K562 (cell line): ENCODE data around the gene CCSER1. TPM values are rescaled to one million over a fixed set of nuclear protein-coding genes. Genes with fewer than 3 reads are reported as not detected.

Source experiments
- ATAC-seq: fragments of 200-7000 bp; cut with Tn5 transposase; 3 replicates; pipeline ENCODE4 v1.9.1; 2020; ENCODE audit warnings: moderate library complexity
- BruUV-seq: library from RNA; stranded (reverse); fragments of 400-500 nt; replicated peaks from 2 replicates; lab custom pipeline; 2021; lab: Mats Ljungman, UMichigan
- CTCF ChIA-PET: fragments of 300-600 bp; formaldehyde crosslinking; extraction: SDS; loops from one replicate; lab custom pipeline; 2021; ENCODE audit warnings: low intra/inter-chr PET ratio; lab: Yijun Ruan, JAX
- POLR2A ChIA-PET: fragments of 300-600, 350-650 bp; sonication (Branson Sonifier 250); formaldehyde crosslinking; extraction: SDS; loops from one replicate; lab custom pipeline; 2021; ENCODE audit warnings: antibody characterized with exemption, inconsistent platforms; lab: Yijun Ruan, JAX
- DNase-seq, 4 experiments: peaks; one replicate each; pipeline versions ENCODE4 v3.0.0 to v3.0.0-alpha.2; 2011 to 2018; ENCODE audit warnings: low spot score in 3 of 4, mixed read lengths in 3 of 4; ENCODE audit errors: extremely low read depth in 1 of 4
- FAIRE-seq: peaks from 2 replicates; lab custom pipeline; 2011; peaks lifted over from hg19 to GRCh38; lab: Jason Lieb, UNC
- H2AFZ ChIP-seq: 2 replicates; pipeline ENCODE4 v1.6.0; 2011; ENCODE audit warnings: low read depth, low read length, control low read depth, inconsistent platforms
- H3K27ac ChIP-seq: fragments of 200-600 bp; 3 replicates; pipeline ENCODE4 v1.8.0; 2011; ENCODE audit warnings: low read depth, mild to moderate bottlenecking, control low read depth, inconsistent platforms, low read length, moderate library complexity, mixed read lengths; ENCODE audit errors: extremely low read depth
- H3K27me3 ChIP-seq, 2 experiments: fragments of 300-600 bp in 1 of 2; 2 replicates in 1 of 2; 3 replicates in 1 of 2; pipeline versions ENCODE4 v1.6.0 to v1.8.0; 2011; ENCODE audit warnings: inconsistent platforms in 2 of 2, low read length in 2 of 2, mild to moderate bottlenecking in 1 of 2, mixed read lengths in 1 of 2, moderate library complexity in 1 of 2; ENCODE audit not compliant: control insufficient read depth in 2 of 2, insufficient read depth in 2 of 2
- H3K36me3 ChIP-seq: fragments of 300-600 bp; 3 replicates; pipeline ENCODE4 v1.8.0; 2011; ENCODE audit warnings: mild to moderate bottlenecking, low read length, inconsistent platforms; ENCODE audit not compliant: control insufficient read depth, insufficient read depth
- H3K4me1 ChIP-seq, 2 experiments: fragments of 200-600 bp in 1 of 2; replicated peaks in 1 of 2; 2 replicates in 1 of 2; 3 replicates in 1 of 2; pipeline versions ENCODE4 v1.5.1 to v1.8.0; 2011; ENCODE audit warnings: inconsistent platforms in 2 of 2, low read length in 2 of 2, mild to moderate bottlenecking in 1 of 2, mixed read lengths in 1 of 2, moderate library complexity in 1 of 2; ENCODE audit not compliant: control insufficient read depth in 2 of 2, insufficient read depth in 2 of 2
- H3K4me2 ChIP-seq: 2 replicates; pipeline ENCODE4 v1.6.1; 2011; ENCODE audit warnings: low read length, control low read depth, inconsistent platforms, mixed read lengths; ENCODE audit not compliant: insufficient read depth
- H3K4me3 ChIP-seq: fragments of 200-600 bp; sonication (generic), shearing (Covaris generic); 2 replicates; pipeline ENCODE4 v1.5.1; 2016; ENCODE audit warnings: control low read depth, inconsistent platforms
- H3K79me2 ChIP-seq: fragments of 200-600 bp; 3 replicates; pipeline ENCODE4 v1.8.0; 2011; ENCODE audit warnings: low read length, inconsistent platforms; ENCODE audit not compliant: control insufficient read depth, insufficient read depth
- H3K9ac ChIP-seq, 2 experiments: 2 replicates each; pipeline versions ENCODE4 v1.6.0 to v1.6.1; 2011; ENCODE audit warnings: low read depth in 2 of 2, low read length in 2 of 2, control low read depth in 1 of 2, inconsistent platforms in 1 of 2, mild to moderate bottlenecking in 1 of 2, mixed read lengths in 1 of 2; ENCODE audit not compliant: insufficient read depth in 1 of 2
- H3K9me1 ChIP-seq: one replicate; pipeline ENCODE4 v1.6.0; 2011; ENCODE audit warnings: inconsistent platforms, mild to moderate bottlenecking, low read length, moderate library complexity; ENCODE audit not compliant: control insufficient read depth, insufficient read depth
- H3K9me3 ChIP-seq: replicated peaks from 2 replicates; pipeline ENCODE4 v1.5.1; 2011; ENCODE audit warnings: low read depth, low read length, inconsistent platforms; ENCODE audit not compliant: control insufficient read depth, insufficient read depth
- H4K20me1 ChIP-seq: replicated peaks from 2 replicates; pipeline ENCODE4 v1.6.1; 2011; ENCODE audit warnings: low read length, inconsistent platforms, mixed read lengths; ENCODE audit not compliant: control insufficient read depth, insufficient read depth
- SLC30A9 ChIP-seq: fragments of 250-450 bp; sonication (Bioruptor Pico); IDR thresholded peaks from 2 replicates; pipeline ENCODE4 v1.8.0; 2022; ENCODE audit warnings: mild to moderate bottlenecking, moderate library complexity
- STAT6 ChIP-seq: sonication (generic); formaldehyde crosslinking; IDR thresholded peaks from 2 replicates; pipeline ENCODE4 v1.8.1; 2023; ENCODE audit warnings: mild to moderate bottlenecking, missing genetic modification reagents
- WGBS: fragments of 100-300 bp; shearing (Covaris generic); methylation state at CpG from one replicate; pipeline ENCODE4 v1.1.6; 2016; ENCODE audit warnings: low coverage, mixed read lengths; ENCODE audit not compliant: insufficient coverage; ENCODE audit errors: missing lambda C conversion rate; 5-methylcytosine and 5-hydroxymethylcytosine counted together
- in situ Hi-C: fragments of 300-500 bp; cut with MboI; formaldehyde crosslinking; loops from 4 replicates; pipeline ENCODE4 v1.15.0; 2018; ENCODE audit warnings: inconsistent platforms, mixed read lengths
- intact Hi-C: fragments of 100-400 bp; cut with micrococcal nuclease; formaldehyde crosslinking; loops from 2 replicates; pipeline ENCODE4 v1.14.2; 2022
- polyA plus RNA-seq, 8 experiments: library from polyadenylated mRNA; depleted of rRNA in 4 of 8; stranded (reverse) in 5 of 8; unstranded in 3 of 8; fragments of >200 nt; fragmentation: Nextera tagmentation in 2 of 8; fragmentation: Illumina TruSeq in 1 of 8; extraction: Ambion mirVana in 2 of 8; extraction: Trizol in 1 of 8; gene quantifications; 2 replicates each; pipeline versions ENCODE4 v1.2.1 to v1.2.3, GENCODE V29; 2011 to 2014; ENCODE audit warnings: inconsistent platforms in 1 of 8, missing spikeins in 1 of 8
- total RNA-seq, 7 experiments: library from RNA; depleted of rRNA in 6 of 7; stranded (reverse); fragments of >200 nt in 6 of 7; fragmentation: Illumina TruSeq in 2 of 7; extraction: Trizol in 2 of 7; gene quantifications; 2 replicates each; pipeline versions ENCODE4 v1.2.1 to v1.2.3, GENCODE V29; 2011 to 2021; ENCODE audit warnings: low replicate concordance in 1 of 7

CCSER1 gene
- total and polyA plus RNA-seq, 9 of the 15 experiments (the other 6 are each of a cell fraction or from before 2014, with no cell fraction given) = not detected

GRCh38 chr4:90126805-90127204 lies 389 bp upstream of the CCSER1 start:
- Histone ChIP-seq H3K9me1 (no peaks in the 10 kb centered on the region), H2AFZ (no peak overlapping the region), H3K27ac (no peak overlapping the region), H3K36me3 (no peaks in the 10 kb centered on the region), H3K9ac (no peak overlapping the region), H3K79me2 (no peaks in the 10 kb centered on the region), H3K4me3 (no peak overlapping the region), H4K20me1 (no peaks in the 10 kb centered on the region), H3K9me3 (no peaks in the 10 kb centered on the region)
- no peak for ATAC-seq
- in situ Hi-C loops (no loop called here), intact Hi-C loops (no loop called here)
- CTCF ChIA-PET = no interaction called here
- BruUV-seq = no TSS peak
- no peak for TF ChIP-seq SLC30A9 (CRISPR knock-in tag)
- TF ChIP-seq STAT6 (CRISPR knock-in tag) = no peak
- TF ChIP-seq, all 486 proteins: peak for 0
- H3K4me2 ChIP-seq = no peak overlapping the region
- DNase-seq (no peak), FAIRE-seq (no peak)
- H3K4me1 ChIP-seq = no peaks in the 10 kb centered on the region
- 0% methylated on average over 6 of the region's 8 CpGs for WGBS
- POLR2A ChIA-PET = no interaction called here
- H3K27me3 ChIP-seq = no peaks in the 10 kb centered on the region
